HG03565 (cell line): Measurements from ENCODE around the gene TRMT112.
"Not testable (repeated sequence)": the region's sequence is repeated elsewhere in the genome, so short reads cannot be mapped to it uniquely, and the experiment has no call there.

Experiments used
- ATAC-seq: cut with Tn5 transposase; IDR thresholded peaks from one replicate; pipeline ENCODE4 v1.9.1; 2021; ENCODE audit warnings: mild to moderate bottlenecking, moderate library complexity; ENCODE audit not compliant: unreplicated experiment

TRMT112 gene

DNA sequence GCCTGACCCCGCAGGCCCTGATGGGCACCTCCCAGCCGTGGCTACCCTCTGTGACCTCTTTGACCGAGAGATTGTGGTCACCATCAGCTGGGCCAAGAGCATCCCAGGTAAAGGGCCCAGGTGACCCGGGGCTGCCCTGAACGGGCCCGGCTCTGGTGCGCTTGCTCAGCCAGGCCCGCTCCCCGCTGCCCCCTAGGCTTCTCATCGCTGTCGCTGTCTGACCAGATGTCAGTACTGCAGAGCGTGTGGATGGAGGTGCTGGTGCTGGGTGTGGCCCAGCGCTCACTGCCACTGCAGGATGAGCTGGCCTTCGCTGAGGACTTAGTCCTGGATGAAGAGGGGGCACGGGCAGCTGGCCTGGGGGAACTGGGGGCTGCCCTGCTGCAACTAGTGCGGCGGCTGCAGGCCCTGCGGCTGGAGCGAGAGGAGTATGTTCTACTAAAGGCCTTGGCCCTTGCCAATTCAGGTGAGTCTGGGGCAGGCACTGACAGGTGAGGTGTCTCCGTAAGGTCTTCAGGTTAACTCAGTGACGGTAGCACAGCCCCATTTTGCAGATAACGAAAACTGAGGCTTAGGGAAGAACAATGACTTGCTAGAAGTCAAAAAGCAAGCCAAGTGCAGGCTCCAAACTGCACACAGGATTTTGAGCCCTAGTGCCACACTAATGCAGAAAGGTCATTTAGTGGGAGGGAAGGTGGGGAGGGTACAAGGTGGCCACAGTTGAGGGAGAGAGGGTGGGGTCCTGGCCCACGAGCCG is 2.4 kb downstream of the TRMT112 start:
- ATAC-seq: no peak

DNA sequence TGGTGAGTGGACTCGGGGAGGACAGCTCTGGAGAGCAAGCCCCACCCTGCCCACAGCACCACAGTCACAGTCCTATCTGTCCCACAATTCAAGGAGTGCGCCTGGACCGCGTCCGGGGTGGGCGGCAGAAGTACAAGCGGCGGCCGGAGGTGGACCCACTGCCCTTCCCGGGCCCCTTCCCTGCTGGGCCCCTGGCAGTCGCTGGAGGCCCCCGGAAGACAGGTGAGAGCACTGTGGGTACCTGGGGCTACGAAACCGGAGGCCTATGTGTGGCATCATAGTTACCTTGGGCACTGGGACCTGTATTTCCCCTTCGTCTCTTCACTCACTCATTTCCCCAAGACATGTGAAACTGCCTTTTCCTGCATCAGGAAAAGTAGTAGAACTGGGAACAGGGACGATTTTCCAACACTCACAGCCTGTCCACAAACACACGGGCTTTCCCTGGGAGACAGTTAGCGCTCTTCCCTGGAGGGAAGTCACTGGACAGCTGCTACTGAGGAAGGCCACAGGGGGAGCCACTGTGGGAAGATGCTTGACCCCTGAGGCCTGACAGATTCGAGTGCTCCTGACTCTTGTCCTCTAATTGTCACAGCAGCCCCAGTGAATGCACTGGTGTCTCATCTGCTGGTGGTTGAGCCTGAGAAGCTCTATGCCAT is 3.1 kb downstream of the TRMT112 start:
- no peak for ATAC-seq

DNA sequence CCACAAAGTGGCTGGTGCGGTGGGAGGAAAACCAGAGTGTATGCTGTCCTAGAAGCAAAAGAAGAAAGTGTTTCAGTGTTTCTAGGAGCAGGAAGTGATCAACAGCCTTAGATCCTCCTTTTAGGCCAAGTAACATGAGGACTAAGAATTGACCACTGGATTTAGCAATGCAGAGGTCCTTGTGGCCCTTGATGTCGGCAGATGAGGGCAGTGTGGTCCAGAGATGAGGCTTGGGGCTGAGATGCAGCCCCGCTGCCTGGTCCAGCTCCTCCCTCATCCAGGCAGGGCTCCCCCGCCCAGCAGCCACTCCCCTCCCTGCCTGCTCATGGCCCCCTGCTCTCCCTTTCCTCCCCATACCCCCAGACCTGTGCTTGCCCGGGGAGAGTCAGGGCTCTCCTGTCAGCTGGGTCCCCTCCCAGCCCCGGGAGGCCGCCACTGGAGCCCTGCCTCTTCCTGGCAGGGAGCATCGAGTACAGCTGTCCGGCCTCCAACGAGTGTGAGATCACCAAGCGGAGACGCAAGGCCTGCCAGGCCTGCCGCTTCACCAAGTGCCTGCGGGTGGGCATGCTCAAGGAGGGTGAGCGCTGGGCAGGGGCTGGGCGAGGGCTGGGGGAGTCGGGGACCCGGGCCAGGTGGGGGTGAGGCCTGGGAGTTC is 3.7 kb downstream of the TRMT112 start:
- ATAC-seq: no peak

DNA sequence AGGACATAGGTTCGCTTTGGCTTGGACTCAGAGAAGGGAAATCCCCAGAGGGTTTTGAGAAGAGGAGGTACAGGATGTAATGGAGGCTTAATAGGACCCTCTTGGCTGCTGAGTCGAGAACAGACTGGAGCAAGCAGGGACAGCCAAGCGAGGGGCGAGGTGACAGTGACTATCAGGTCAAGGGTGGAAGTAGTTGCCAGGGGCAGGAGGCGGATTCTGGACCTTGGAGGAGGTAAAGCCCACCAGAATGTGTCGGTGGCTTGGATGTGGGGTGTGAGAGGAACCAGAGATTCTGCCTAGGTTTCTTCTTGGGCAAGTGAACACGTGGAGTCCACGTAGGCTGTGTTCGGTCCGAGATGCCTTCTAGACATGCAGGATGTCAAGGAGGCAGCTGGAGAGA is 4.4 kb downstream of the TRMT112 start:
- no peak for ATAC-seq

DNA sequence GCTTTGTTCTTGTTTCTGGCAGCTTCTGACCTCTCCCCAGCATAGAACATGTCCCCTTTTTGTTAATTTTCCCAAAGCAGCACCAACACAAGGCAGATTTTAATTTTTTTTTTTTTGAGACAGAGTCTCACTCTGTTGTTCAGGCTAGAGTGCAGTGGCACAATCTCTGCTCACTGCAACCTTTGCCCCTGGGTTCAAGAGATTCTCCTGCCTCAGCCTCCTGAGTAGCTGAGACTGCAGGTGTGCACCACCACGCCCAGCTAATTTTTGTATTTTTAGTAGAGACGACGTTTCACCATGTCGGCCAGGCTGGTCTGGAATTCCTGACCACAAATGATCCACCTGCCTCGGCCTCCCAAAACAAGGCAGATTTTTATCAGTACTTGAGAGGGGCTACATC is 9.6 kb downstream of the TRMT112 start:
- not testable (repeated sequence) for ATAC-seq

DNA sequence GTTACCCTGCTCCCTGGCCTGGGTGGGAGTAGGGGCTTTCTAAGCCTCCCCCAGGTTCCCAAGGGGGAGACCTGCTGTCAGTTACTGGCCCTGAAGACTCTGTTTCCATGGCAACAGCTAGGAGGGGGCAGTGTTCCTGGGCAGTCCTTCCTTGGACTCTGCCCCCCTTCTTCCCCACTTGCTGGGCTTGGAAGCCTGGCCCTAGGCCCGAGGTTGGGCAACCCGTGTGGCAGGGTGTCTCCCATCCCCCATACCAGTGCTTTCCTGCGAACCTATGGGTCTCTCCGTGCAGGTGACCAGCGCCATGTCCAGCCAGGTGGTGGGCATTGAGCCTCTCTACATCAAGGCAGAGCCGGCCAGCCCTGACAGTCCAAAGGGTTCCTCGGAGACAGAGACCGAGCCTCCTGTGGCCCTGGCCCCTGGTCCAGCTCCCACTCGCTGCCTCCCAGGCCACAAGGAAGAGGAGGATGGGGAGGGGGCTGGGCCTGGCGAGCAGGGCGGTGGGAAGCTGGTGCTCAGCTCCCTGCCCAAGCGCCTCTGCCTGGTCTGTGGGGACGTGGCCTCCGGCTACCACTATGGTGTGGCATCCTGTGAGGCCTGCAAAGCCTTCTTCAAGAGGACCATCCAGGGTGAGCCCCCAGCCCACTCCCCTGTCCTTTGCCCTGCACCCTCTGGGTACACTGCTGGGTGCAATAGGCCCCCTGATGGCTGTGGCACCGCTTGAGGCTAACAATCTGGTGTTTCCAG is 10.3 kb downstream of the TRMT112 start:
- no peak for ATAC-seq

DNA sequence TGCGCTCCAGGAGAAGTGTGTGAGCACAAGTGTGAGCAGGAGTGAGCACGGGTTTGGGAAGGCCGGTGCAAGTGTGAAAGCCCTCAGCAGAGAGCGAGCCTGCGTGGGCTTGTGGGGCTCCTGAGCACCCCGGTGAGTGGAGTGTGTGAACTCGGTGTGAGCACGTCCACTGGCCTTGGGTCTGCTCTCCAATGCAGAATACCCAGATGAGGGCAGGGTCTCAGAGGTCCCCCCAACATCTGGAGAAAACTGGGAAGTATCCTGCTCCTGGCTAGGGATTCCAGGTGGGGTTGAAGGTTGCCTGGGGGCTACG is 10.8 kb downstream of the TRMT112 start:
- ATAC-seq: no peak

DNA sequence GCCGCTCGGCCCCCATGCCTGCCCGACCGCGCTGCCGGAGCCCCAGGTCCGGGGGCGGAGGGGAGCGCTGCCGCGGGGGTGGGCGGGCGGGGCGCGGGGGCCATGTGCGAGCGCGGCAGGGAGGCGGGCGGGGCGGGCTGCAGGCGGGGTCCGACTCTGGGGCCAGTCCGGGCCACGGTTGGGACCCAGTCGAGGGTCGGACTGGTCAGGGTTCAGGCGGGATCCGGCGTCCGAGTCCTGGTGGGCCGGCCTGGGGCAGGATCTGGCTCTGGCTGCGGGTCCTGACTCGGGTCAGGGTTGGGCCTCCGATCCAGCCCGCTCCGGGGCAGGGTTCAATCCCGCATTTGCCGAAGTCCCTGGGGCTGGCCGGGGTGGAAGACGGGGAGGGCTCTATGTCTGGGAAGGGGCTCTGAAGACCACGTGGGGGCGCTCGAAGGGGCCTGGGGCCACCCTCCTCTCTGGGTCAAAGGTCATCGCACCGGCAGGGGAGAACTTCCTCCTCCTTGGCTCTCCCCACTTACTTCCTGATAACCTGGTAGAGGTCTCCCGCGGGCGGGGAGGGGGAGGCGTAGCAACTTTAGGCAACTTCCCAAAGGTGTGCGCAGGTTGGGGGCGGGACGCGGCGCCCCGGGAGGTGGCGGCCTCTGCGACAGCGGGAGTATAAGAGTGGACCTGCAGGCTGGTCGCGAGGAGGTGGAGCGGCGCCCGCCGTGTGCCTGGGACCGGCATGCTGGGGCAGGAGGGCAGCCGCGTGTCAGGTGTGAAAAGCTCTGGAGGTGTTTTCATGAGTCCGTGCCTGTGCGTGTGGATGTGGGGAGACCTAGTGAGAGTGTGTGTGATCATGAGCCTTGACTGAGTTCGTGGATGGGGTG is 11.4 kb downstream of the TRMT112 start:
- ATAC-seq: no peak

DNA sequence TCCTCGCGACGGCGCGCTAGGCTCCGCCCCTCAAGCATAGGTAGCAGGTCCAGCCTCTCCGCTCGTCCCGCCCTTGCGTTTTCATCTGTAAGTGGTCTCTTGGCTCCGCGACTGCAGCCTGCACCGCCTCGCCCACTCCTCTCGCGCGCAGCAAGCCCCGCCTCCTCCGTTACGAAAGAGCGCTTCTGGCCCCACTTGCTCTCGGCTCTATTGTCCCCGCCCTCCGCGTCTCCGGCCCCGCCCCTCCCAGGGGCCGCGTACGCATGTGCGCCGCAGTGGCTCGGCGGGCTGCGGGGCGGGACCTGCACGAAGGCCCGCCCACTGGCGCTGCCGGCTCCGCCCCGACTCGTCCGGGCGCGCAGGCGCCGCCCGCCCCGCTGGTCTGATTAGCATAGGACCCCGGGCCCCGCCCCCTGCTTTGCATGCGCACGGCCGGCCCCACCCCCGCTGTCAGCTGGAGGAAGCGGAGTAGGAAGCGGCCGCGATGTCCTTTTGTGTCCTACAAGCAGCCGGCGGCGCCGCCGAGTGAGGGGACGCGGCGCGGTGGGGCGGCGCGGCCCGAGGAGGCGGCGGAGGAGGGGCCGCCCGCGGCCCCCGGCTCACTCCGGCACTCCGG is 12.2 kb downstream of the TRMT112 start, which contains the start of gene ESRRA:
Gene ESRRA (plus strand): TSS at position 450 of the 616 bp plus-strand sequence. CDS start 1,656 bp downstream, outside the sequence.
- peak; percentile 60 for ATAC-seq

DNA sequence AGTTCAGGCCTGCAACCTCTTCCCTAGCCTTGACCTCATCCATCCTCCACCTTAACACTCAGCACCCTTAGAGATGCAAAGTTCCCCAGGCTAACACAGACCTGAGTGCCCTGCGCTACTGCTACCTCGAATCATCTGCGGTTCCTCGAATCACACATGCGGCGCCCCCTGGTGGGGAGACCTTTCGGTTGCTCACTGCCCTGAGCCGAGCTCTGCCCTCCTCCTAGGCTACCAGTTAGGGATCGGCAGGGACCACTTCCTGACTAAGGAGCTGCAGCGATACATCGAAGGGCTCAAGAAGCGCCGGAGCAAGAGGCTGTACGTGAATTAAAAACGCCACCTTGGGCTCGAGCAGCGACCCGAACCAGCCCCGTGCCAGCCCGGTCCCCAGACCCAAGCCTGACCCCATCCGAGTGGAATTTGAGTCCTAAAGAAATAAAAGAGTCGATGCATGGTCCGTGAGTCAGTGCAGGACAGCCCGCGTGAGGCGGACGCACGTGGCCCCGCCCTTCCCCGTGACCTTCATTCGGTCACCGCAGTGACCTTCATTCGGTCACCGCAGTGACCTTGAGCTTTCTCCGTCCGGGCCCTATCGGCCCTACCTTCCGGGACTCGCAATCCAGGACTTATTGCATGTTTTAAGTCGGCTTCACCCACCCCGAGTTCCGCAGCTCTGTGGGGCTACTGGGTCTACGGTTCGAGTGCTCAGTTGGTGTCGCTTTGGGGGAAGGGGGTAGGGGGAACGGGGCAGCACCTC is 12.9 kb downstream of the TRMT112 start:
- peak; percentile 21 for ATAC-seq

DNA sequence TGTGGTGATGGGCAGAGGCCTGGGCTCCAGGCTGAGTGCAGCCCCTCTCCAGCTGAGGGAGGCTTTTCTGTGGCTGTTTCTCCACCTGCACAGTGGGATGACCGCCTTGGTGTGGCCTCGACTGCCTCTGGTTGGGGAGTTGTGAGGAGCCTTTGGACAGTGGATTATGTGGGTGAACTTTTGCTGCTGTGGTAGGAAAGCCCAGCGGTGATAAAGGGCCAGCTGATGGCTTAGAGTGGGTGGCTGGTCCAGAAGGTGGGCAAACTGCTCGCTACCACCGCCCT is 13.4 kb downstream of the TRMT112 start:
- no peak for ATAC-seq

DNA sequence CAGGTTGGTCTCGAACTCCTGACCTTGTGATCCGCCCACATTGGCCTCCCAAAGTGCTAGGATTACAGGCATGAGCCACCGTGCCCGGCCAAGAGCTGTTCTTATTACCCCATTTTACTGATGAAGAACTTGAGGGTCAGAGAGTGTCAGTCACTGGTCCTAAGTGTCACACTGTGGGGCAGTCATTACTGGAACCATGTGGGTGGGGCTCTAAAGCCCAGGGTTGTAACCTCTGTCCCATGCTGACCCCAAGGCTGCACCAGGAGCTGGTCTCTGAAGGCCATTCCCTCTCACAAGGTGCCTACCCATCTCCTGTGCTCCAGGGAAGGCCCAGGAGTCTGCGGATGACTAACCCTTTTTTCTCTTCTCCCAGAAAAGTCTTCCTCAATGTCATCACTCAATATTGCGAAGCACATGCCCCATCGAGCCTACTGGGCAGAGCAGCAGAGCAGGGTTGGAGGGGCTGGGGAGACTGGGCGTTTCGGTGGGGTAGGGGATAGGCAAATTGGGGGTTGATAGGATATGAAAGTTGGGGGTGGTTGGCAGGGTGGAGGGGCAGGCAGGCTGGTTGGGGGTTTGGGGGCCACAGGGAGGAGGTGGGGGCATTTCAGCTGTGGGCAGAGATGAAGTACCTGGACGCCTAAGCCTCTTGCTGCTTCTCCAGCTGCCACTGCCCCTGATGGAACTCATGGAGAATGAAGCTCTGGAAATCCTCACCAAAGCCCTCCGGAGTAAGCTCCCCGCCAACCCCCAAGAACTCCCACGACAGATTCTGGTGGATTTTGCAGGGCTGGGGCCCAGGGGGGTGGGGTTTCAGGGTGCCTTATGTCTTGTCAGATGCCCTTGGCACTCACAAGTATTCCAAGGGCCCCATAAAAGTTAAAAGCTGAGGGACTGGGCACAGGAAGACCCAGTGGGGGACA is 14.0 kb downstream of the TRMT112 start:
- no peak for ATAC-seq

DNA sequence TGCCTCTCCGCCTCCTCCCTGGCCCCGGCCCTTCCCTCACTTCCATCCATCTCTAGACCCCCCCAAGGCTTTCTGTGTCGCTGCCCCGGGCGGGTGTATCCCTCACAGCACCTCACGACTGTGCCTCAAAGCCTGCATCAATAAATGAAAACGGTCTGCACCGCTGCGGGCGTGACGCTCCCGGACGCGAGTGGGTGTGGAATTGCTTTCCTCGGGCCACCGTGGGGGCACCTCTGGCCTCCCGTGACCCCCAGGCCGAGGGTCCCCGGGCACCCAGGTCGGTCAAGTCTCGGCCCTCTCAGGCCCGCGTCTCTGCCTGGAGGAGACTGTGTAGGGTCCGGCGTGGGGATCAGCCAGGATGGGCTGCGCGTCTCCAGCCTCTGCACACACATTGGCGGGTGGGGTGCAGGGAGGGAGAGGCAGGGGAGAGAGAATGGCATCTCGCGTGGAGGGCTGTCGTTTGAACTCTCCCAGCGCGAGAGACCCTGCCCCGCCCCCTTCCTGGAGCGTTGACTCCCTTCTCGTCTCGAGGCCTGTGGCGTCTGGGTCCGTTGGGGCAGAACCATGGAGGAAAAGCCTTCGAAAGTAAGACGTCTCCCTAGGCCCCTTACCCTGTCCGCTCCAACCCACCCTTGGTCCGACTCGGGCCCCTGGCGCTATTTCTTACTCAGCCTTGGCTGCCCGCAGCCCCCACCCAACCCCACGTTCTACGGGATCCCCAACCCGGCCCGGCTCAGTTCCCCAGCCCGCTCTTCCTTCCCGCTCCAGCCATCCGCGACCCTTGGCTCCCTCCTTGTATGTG is 17.3 kb downstream of the TRMT112 start, which contains the start of gene CATSPERZ:
Gene CATSPERZ (plus strand): TSS at position 512 of the 802 bp plus-strand sequence. CDS start 53 bp downstream, at position 565.
- ATAC-seq: no peak

DNA sequence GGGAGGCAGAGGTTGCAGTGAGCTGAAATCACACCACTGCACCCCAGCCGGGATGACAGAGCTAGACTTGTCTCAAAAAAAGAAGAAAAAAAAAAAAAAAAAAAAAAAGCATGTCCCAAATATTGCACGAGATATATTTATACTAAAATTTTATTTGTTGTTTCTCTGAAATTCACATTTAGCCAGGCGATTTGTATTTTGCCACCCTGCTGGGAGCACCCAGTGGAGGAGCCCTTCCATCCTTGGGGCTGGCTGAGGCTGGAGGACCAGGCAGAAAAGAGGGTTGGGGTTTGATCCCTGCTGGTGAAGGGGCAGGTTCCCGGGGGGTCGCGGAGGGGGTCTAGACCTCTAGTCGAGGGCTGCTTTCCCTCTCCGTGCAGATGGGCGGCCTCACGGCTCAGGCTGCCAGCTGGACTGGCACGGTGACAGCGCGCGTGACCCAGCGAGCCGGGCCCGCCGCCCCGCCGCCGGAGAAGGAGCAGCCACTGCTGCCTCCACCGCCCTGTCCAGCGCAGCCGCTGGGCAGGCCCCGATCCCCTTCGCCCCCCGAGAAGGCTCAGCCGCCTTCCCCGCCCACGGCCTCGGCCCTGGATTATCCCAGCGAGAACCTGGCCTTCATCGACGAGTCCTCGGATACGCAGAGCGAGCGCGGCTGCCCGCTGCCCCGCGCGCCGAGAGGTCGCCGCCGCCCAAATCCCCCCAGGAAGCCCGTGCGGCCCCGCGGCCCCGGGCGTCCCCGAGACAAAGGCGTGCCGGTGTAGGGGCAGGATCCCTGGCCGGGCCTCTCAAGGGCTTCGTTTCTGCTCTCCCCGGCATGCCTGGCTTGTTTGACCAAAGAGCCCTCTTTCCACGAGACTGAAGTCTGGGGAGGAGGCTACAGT is 18.2 kb downstream of the TRMT112 start:
- no peak for ATAC-seq

DNA sequence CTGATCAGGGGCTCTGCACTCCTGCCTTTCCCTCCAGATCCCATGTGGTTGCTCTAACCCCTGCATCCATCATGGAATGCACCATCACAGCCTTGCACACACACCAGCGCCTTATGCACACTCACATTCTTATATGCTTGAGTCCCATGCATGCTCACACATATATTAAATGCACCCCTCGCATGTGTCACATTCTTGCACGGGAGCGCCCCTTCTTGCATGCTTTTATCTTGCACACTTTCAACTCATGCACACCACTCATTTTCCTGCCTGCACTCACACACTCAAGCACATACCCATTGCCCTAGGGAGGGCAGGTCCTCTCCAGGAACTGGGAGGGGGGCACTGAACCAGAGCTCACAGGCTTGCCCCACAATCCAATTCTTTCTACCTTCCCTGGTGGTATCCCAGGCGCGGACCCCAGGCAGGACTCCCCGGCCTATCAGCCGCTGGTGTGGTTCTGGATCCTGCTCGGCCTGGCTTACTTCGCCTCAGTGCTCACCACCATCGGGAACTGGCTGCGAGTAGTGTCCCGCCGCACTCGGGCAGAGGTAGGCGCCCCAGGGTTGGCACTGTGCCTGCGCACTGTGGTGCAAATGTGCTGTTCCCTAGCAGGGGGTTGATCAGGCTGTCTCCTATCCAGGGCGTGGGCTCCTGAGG is 19.5 kb downstream of the TRMT112 start:
- ATAC-seq: no peak
